Activated CD8-positive, alpha-beta memory T cell treated with anti-CD3 and anti-CD28 coated beads for 4 hours (primary cell): ENCODE measurements around the gene FMN1.
"Not testable (repeated sequence)": the region's sequence is repeated elsewhere in the genome, so short reads cannot be mapped to it uniquely, and the experiment has no call there.

Source experiments
- DNase-seq, 2 donors: peaks; one replicate each; pipeline ENCODE4 v3.0.0-alpha.2; 2020; ENCODE audit warnings: low read depth in 2 of 2

FMN1 gene

DNA sequence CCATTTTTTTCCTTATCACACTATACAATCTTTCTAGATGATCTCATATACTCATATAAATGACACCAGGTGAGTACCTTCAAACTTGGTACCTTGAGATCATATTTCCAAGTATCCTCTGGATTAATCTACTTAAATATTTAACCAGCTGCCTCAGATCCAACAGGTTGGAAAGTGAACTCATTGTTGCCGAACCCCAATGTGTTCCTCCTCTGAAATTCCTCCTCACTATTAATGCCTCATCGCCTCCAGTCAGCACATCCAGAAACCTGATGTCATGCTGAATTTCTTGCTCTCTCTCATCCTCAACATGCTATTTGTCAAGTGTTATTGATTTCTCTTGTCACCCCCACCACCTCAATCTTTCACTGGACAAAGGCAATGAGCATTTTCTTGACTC, 221.8 kb downstream of the FMN1 start:
- DNase-seq = no peak

DNA sequence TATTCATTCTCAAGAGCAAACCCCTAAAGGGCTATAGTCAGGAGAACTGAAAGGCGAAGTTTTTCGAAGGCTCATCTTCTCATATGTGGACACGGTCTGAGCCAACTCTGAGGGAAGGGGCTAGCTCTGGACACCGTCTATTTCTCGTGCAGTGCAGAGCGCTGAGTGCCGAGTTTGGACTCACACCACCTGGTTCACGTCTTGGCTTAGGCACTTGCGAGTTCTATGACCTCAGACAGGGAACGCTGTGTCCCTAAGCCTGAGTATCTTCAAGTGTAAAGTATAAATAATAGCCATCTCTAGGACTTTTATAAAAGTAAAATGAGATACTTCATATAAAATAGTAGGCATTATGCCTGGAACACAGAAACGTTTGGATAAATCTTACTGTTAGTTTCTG, 223.7 kb downstream of the FMN1 start:
- DNase-seq = no peak

DNA sequence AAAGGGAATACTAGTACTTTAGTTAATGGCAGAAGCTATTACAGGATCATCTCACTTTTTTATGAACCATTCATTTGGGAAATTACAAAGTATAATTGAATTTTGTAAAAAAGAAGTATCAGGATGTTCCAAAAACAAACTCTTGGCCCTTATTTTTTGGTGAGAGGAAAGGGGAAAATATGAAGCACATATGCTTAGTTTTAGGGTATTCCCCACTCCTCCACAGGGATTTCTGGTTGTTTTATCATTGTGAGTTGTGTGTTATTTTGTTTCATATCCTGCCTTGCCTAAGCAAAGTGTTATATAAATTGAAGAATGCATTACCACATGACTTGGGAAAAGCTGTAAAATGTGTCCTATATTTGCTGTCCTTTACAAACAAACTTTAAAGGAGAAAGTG, 227.0 kb downstream of the FMN1 start:
- DNase-seq = no peak

DNA sequence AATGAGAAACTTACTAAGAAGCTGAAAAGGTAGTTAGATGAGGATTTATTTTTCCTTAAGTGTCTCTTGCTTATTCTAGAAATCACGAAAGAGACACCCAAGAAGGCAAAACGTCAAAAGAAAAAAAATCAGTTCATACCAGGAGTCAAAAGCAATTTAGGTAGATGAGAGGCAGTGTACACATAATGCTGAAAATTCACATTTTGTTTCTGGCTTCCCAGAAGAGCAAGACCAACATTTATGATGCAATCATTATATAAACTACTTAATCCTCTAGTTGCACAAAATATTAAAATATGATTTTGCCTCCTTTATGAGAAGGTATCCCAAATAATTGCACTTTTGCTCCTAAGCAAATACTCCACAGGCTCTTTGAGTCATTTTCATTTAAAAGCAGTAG, 228.0 kb downstream of the FMN1 start:
- no peak for DNase-seq

DNA sequence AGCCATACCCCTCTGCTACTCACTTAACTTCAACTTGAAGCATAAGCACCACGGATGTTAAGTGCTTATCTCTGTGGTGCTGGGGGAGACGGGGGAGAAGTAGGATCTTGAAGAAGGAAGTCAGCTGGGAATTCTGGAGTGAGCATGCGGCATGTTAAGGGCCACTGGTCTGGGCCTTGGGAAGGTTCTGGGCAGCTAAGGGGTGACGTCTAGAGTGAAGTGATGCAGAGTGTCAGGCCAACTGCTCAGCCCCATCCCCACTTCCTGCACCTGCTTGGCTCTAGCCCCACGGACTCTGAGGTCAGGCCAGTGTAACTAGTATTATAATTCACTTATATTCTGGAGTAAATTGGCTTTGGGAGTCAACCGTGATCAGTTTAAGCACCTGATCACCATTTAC, 228.6 kb downstream of the FMN1 start:
- no peak for DNase-seq

DNA sequence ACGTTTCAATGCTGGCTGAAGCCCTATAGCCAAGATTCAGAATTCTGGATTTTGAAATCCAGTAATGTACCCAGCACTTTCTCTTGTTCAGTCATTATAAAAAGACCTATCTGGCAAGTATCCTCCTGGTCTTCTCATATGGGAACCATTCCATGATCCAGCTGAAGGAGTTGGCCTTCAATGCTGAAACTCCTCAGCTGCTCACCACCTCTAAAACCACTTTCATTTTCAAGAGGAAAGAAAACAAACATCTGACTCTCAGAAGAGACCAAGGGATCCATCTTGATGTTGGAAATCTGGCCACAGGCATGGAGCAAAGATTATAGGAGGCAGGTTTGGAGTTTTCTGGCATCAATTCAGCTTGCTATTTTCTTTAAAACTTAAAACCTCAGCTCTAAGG, 235.4 kb downstream of the FMN1 start:
- no peak for DNase-seq

DNA sequence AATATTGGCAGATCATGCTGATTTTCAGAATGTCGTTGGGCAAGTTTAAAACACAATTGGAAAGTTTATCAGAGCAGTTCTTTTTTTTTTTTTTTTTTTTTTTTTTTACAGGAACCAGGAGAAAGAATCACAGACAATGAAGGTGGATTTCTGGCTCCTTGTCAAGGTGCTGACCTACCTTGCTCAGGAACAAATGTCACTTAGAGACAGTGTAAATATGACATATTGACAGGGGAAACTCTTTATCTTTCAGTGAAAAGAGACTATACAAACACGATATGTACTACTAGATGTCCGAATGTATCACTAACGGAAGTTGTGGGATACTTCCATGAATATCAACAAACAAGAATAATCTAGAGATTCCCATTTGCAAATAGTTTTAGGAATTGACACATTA, 237.3 kb downstream of the FMN1 start:
- no peak for DNase-seq

DNA sequence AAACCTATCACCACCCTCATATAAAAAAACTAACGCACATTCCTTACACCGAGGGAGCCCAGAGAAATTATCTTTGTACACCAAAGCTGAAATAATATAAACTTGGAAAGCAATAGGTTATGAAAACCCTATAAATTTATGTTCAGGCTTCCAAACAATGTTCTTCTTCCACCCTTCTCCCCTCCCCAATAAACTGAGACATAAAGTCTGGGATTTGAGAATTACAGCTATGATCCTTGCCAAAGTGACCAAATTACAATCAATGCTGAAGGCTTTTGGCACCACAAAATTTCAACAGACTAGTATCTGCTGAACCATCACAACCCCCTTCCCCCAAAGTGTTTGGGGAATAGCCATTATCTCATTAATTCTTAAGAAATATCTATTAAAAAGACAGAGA, 237.8 kb downstream of the FMN1 start:
- no peak for DNase-seq

DNA sequence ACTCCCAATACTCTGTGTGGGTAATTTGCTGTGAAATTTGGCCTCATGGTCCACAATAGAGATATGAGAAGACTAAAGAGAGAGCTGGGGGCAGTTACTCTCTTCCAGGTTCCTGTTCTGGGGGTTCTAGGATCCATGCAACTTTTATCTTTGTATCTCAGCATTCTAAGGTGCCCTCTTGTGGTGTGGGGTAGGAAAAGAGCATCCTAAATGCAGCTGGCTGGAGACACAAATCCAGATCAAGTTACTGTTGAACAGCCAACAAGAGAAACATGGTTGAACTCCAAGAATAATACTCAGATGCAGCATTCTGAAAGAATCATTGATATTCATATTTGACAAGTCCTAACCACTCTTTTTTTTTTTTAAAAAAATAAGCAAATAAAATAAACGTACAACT, 238.5 kb downstream of the FMN1 start:
- no peak for DNase-seq

DNA sequence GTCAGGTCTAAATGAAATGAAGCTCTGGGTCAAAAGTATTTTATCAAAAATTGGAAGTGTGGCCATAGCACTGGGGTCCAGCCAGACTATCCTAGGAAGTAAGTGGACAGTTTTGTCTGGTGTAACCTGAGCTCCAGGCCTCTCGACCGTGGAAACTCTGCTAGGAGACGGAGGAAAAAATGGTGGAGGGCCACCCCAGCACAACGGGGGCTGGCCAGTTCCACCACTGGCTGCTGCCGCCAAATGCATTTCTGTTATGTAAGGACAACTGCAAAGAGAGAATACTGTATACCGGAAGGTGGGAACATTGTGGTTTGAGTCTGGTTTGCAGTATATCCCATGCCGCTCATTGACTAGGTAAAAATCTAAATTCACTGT, 241.0 kb downstream of the FMN1 start:
- DNase-seq = no peak

DNA sequence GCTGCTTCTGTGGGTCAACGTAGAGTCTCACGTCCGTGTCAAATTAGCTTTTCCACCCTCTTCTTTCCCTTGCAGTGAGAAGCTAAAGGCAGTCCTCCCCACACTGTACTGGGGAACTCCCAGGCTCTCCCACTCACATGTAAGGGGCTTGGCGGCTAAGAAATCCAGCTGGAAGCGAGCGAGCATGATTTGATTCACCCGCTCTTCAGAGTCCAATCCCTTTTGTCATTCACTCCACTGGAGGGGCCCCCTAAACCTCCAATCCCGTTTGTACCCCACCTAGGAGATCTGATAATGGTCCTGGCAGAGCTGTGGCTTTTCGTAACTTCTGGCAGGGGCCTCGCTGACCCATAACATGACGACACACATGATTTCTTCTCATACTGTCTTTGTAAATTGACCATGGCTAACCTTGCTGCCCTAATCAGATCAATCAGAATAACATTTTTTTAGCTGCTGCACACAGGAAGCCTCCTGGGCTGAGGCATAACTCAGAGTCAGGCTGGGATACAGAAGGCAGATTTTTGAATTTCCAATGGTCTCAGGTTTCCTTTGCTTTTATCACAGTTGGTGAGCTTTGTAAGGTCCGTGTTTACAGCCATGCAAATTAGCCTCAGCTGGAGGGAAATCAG, 241.5 kb downstream of the FMN1 start:
- no peak for DNase-seq

DNA sequence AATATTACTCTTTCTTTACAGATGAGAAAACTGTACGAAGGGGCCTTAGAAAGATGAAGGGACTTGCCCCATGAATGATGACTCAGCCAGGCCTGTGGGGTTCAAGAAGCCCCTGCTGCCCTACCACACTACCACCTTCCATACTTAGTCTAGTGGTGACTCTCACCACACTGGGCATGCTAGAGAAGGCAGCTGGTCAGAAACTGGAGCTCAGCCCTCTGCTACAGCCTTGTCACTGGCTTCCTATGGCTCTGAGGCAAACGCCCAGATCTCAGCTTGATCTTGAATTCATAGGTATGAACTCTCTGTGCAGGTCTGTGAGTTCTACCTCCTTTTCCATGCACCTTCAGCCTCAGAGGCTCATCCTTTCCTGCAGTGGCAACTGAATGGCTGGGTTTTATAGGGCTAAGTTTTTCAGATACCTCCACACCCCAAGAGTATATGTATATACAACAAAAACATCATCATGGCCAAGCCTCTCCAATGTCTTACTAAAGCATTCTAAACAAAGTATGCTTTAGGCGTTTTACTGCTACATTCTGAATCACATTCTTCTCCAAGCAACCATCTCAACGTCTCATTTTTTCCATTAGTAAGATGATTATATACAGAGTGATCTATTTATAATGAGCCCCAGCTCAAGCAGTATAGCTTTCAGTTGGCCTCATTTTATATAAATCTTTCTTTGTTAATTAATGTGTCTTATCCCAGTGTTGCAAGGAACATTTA, 242.6 kb downstream of the FMN1 start:
- DNase-seq = no peak

DNA sequence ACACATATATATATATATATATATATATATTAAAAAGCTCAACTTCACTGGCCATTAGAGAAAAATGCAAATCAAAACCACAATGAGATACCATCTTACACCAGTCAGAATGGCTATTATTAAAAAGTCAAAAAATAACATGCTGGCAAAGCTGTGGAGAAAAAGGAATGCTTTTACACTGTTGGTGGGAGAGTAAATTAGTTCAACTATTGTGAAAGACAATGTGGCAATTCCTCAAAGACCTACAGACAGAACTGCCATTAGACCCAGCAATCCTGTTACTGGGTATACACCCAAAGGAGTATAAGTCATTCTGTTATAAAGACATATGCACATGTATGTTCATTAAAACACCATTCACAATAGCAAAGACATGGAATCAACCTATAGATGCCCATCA, 244.5 kb downstream of the FMN1 start:
- DNase-seq = not testable (repeated sequence)

DNA sequence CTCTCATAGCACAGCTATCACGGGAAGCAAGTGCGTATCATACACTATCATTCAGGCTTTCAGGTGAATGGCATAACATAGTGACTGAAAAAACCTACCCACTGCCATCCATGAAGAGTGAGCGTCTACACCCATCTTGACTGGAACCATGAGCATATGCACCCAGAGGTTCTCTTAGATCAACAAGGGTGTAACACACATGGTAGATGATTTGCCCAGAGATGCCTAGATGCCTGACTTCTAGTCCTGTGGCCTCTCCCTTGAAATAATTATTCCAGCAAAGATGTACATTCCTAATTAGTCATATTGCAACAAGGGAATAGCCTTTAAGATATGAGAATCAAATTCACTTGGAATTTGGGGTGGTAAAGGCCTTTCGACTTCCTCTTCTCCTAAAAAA, 248.3 kb downstream of the FMN1 start:
- no peak for DNase-seq

DNA sequence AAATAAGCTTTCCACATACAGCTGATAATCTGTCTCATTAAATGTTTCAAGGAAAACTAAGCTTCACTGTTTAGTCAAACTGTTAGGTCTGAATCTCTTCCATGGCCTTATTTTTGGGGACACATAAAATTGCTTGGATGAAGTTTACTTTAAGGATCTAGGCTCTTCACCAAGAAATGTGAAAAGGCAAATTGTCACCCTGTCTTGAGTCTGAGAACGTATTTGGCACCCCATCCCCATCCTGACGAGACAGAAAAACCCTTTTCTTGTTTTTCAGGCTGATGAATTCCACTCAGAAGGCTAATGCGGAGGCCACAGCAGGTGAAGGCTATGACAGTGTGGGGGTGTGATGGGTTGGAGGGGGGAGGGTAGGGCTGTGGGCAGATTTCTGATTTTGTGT, 250.1 kb downstream of the FMN1 start:
- DNase-seq = no peak

DNA sequence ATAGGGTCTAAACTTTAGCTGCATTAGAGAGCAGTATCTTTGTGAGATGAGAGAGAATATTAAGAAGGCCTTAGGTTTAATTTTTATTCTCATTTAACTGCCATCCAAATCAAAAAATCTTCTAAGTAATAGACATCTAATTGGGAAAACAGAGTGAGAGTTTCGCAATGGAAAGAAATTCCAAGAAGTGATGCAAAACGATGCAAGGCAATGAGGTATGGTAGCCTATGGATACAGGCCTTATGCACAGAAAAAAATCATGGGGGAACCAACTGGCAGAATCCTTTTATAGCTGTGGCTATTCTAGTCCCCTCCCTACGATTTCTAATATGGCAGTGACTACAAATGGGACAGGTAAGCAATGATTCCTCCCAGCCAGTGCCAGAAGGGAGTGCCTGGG, 250.8 kb downstream of the FMN1 start:
- DNase-seq = no peak

DNA sequence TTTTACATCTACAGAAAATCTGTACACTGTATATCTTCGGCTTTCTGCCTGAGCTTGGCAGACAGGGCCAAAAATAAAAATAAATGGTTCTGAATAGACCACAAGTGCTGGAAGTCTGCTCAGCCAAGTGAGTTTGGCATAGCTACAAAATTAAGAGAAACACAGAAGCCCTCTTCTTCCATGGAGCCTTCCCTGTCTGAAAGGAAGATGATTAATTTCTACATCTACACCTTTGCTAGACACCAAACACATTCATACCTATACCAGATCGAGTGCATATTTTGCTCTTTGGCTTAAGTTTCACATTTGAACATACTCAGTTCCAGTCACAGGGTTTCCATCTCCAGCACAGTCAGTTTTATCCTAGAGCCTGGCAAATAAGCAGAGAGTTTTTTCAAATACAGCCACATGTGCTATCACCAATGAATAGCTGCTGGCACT, 252.1 kb downstream of the FMN1 start:
- no peak for DNase-seq

DNA sequence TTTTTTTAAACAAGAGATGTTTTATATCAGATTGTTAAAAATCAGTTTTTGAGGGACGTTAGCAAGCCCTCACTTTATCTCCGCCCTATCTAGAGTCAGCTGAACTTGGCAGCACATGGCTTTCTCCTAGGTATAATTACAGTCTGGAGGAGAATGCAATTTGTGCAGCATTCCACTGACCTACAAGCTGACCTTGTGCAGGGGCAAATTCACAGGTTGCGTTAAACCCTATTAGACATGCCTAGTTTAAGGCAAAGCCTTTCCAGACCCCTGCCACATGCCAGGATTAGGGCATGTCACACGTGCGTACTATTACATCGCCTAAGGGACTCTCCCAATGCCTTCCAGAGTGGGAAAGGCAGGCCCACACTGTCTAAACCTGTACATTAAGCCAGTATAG, 252.7 kb downstream of the FMN1 start:
- DNase-seq = no peak

DNA sequence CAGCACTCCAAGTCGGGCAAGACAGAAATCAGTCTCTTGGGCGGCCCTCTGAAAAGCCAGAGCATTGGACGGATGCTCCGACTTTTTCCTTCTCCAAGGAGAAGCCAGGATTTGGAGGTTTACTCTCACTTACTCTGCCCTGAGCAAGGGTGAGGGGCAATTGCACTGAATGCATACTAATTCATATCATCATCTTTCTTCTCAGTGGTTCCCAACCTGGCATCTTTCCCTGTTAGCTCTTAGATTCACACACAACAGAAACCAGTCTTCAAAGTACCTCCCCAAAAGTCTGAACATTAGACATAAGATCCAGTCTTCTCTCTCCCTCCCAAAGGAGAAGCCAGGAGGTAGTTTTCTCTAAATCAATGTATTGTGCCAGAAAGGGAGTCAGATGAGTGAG, 257.5 kb downstream of the FMN1 start:
- DNase-seq = no peak

DNA sequence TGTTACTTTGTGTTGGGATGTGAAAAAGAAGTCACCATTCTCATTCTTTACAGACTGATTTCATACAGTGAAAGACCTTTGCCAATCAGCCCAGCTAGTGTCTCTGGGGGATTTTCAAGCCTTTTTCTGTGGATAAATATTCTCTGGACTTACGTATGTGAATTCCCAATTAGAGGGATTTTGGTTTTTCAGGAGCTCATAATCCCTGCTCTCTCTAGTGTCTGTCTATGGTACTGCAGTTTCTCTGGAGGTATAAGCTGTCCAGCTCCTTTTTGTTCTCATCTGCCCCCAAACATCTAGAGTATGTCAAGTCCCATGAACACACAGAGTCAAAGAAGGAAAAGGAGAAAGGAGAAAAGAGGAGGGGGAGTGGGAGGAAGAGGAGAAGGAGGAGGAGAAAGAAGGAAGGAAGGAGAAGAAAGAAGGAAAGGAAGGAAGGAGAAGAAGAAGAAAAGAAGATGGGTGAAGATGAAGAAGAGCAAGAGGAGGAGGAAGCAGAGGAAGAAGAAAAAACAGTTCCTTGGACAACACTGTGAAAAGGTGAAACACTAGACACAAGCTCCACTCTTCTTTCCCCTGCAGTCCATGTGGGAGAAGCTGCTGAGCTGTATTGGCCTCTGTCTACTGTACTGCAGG, 258.1 kb downstream of the FMN1 start:
- no peak for DNase-seq

DNA sequence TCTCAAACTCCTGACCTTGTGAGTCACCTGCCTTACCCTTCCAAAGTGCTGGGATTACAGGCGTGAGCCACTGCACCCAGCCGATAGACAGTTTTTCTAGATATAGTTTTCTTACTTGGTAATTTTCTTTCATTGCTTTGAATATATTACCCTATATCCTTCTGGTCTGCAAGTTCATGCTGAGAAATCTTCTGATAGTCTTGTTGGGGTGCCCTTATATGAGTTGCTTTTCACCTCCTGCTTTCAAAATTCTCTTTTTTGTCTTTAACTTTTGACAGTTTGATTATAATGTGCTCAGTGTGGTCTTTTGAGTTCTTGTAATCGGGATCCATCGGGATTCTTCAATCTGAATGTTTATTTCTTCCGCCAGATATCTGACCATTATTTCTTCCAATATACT, 259.4 kb downstream of the FMN1 start:
- no peak for DNase-seq

DNA sequence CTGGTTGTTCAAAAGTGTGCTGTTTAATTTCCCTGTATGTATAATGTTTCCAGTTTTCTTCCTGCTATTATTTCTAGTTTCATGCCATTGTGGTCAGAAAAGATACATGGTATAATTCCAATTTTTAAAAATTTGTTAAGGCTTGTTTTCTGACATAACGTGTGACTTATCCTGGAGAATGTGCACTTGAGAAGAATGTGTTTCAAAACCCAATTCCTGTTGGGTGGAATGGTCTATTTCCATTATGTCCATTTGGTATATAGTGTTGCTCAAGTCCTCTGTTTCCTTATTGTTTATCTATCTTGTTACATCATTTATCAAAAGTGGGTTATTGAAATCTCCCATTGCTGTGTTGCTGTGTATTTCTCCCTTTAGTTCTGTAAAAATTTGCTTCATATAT, 261.3 kb downstream of the FMN1 start:
- no peak for DNase-seq

DNA sequence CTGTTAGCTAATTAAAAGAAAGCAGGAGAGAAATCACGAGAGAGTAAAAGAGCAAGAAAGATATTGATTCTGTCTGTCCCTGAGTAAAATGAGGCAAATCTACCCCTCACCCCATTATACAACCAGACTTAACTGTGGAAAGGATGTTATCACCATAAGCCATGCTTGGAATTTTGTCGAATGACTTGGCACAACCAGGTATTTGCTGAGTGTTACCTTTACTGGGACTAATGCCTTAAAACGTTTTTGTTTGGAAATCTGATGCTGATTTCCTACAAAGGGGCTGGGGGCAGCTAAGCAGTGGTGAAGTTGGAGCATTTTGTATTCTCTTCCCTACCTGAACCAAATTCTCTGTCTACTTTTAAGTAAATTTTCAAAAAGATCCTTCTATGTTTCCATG, 265.6 kb downstream of the FMN1 start:
- DNase-seq = no peak
